Measurements from ENCODE around the gene LRMDA.
"Not testable (repeated sequence)": the region's sequence is repeated elsewhere in the genome, so short reads cannot be mapped to it uniquely, and the experiment has no call there.

Gene LRMDA

DNA sequence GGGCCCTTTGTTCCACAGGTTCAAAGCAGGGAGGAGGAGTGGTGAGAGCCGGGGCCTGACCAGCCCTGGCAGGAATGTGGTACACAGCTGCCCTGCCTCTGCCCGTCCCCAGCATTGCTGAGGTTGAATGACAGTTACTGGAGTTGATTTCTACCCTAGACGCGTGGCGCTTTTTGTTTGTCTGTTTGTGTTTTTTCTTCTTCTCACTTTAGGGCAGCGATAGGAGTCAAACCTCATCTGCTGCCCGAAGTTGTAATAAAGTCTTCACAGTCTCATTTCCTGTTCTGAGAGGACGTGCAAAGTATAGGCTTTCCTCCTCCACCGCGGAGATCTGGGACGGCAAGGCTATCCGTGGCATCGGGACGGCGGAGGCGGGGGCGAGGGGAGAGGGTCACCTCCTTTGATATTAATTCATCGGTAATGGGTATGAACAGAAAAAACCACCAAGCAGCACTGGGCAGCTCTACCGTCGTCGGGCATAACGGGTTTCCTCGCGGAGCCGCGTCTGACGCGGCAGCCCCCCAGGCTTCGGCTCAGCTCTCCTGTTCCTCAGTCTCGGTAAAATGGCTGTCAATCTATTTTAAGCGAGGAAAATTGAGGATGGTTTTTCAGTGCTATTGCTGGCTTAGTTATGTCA is 160.8 kb downstream of the LRMDA start:
- DNase-seq = no peak

DNA sequence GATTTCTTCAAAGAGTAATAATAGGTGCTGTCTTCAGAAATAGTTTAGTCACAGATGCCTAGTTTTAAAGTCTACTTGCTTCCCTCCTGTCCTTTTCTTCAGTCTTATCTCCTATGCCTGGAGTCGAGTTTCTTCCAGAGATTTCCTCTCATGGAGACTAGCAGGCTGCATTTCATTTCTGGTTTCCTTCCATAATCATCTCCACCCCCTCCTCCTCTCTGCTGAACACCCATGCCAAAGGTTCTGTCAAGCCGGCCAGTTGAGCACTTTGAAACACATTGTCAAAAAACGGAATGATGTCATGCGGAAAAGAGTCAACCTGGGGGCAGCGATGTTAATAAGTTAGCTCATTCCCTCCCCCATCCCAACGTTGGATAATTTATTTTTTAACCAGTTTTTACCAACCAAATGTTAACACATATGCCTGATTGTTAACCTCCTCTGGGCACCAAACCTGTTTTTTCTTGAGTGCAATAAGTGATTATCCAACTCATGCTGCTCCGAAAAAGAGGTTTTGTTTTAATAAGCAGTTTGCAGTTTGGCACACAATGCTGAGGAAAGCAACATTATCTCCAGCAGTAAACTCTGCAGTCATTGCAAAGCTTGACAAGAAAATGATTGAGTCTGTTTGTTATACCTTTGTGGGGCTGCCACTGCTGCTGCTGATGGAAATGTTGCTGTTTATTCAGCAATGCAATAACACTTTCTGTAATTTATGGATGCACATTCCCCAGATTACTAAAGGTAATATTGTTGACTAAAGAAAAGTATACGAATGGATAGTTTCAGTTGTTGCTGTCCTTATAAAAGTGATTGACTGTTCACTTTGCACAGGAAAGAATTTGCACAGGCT is 161.6 kb downstream of the LRMDA start:
- DNase-seq = no peak

- no peak for DNase-seq
Observed at GRCh38 chr10:75593692-75594556, 162.5 kb downstream of the LRMDA start.

DNA sequence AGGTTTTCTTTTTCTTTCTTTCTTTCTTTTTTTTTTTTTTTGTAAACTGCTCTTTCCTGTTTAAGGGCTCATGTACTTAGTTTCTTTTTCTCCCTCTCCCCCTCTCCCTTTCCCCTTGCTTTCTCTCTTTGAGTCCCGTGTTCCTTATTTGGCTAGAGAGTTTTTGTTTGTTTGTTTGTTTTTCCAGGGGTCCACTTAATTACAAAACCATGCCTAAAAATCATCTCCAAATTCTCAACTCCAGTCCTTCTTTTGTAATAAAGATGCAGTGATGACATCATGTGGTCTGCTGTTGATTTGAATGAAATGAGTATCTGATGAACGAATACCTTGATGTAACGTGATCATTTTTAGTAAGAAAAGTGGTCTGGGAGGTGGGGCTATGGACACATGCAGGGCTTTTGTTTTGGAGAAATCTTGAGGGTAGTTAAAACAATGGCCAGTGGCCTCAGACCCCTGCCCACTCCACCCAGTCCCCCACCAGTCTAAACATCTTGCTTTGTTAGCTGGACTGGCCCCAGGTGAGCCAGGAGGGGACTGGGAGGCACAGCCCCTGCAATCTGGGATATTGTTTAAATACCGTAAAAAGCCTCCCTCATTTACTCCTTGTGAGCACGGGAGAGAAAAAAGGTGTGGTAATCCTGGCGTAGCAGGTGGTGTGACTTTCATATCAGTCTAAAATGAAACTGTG is 165.7 kb downstream of the LRMDA start:
- DNase-seq = no peak

DNA sequence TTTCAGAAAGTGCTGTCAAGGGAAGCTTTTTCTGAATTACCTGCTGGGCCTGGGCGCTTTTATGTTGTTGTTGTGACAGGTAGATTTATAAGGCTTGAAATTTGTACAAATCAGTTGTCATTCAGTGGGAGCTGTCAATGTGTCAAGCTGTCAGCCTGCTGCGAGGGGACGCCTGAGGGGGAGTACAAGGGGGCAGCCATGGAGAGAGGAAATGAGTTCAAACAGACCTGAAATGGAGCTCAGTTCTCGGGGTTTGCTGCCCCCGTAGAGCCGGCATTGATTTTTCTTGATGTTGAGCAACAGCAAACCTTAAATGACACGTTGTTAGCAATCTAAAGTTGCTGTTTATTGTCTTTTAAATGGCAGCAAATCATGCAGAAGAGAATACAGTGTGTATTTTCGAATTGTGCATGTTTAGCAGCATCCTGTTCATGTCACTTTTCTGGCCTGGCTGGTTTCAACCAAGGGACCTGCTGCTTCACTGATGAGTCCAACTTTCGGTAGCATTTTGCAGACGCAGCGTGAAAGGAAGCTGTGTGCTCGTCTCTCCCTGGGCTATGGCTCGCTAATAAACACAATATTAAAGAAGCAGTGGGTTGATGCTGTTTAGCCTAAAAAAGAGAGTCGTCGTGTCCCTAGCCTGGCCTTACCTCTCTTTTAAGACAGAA is 166.5 kb downstream of the LRMDA start:
- DNase-seq = no peak

GRCh38 chr10:75598998-75599397 is 167.6 kb downstream of the LRMDA start:
- DNase-seq = no peak

- no peak for DNase-seq
Observed at GRCh38 chr10:75599875-75600648, 168.6 kb downstream of the LRMDA start.

DNA sequence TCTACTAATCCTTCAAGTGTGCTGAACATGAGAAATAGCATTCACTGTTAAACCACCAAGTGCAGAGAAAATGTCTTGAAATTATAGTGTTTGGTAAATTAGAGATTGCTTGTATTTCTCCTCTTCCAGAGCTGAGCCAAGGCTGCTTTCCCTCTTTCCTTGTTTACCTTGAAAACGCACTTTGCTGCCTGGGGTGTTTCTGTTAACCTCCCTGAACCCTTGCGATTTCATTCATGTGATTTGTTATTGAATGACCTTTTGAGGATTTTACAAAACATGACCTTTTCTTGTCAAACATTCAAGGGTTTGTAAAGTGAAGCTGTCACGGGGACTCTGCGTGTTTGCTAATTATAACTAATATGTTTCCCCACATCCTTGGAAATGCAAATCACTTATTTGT is 169.4 kb downstream of the LRMDA start:
- DNase-seq = no peak

DNA sequence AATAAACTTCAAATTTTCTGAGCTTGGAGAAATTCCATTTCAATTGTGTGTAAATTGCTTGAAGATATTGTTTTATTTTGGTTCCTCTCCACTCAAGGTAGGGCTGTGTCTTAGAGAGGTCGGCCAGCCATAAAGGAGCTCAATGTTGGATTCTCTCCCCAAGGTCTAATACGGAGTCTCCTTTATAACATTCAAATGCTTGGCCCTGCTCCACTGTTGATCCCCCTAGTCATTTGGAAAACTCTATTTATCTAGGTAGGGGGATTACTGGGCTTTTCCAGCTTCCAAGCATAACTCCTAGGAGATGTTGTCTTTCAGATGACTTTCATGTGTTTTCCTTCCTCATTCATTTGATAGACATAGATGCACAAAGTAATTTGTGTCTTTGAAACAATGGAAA is 170.9 kb downstream of the LRMDA start:
- no peak for DNase-seq

- no peak for DNase-seq
Observed at GRCh38 chr10:75605096-75605495, 173.7 kb downstream of the LRMDA start.

GRCh38 chr10:75605795-75606194 is 174.4 kb downstream of the LRMDA start:
- DNase-seq = not testable (repeated sequence)

DNA sequence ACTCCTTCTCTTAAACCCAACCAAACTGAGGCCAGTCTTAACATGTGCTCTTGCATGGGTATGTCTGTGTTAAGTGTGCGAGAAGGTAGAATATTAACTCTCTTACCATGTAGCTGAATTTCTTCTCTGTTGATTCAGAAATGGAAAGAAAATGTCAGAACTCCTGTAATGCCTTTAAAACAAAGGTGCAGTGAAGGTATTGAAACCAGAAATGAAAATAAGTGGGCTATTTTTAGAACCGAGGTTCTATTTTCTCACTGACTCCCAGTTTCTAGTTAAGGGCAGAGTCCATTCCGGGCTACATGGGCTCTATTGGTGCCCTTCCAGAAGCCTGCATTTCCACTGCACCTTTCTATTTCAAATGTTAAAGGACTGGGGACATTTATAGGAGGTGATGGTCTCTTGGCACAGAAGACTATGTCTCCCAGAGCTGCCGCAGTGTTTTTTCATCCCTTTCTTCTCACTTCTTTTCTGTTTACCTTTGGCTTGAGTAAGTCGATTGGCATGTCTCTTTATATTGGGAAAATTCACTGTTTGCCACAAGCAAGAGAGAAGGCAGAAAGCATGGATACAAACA is 174.9 kb downstream of the LRMDA start:
- no peak for DNase-seq

DNA sequence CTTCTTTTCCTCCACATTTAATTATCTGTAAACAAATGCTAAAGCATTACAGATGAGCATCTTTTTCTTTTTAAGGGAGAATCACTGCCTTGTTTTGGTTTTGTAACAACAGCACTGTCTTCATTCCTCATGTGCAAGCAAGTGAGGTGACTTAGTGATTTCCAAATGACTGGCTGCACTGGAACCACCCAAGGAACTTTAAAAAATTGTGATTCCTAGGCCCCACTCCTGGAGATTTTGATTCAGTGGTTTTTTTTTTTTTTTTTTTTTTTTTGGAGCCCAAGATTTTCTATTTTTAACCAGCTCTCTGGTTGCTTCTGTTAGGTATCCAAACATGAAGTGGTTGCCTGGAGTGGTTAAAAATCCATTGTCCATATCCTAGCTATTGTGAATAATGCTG is 176.2 kb downstream of the LRMDA start:
- no peak for DNase-seq

- no peak for DNase-seq
Observed at GRCh38 chr10:75610183-75610582, 178.8 kb downstream of the LRMDA start.

DNA sequence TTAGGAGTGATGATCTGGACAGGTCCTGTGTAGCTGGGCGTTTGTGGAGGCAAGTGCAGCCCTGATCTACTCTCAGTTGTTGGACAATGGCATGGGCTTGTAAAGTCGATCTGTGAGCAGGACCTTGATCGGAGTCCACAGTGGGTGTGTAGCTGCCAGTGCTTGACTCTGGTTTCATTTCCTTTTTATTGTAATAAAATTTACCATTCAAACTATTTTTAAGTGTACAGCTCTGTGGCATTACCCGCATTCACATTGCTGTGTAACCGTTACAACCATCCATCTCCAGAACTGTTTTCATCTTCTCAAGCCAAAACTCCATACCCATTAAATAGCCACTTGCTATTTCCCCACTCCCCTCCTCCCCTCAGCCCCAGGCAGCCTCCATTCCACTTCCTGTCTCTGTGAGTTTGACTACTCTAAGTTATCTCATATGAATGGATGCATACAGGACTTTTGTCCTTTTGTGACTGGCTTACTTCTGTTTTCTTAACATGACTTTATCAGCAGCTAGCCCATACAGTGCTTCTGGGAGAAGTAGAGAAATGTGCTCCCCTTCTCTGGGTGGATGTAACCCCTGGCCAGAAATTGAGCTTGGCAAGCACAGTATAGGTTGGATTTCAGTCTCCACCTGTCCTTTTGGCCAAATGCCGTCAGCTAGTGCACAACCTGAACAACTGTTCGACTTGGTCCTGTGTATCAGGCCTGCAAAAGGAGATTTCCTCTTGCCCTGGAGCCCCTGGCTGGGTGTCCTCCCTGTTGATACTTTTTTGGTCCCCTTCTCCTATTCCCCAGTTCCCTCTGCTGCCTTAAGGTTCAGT is 180.0 kb downstream of the LRMDA start:
- DNase-seq = peak; percentile 21

DNA sequence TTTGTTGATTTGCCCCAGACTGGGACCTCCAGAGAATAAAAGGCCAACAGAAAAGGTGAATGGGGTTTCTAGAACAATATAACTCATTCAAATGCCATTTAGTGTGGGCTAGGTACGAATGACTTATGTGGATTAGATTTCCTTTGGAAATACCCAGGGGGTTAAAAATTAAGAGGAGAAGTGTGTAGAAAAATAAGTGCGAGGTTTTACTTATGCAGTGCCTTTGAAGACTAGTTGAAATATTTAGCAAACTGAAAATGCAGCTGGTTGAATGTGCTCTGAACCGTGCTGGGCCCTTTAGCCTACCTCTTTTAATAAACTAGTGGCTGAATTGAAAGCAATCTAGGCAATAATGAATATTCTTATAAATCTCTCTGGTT is 180.6 kb downstream of the LRMDA start:
- DNase-seq = no peak

GRCh38 chr10:75612904-75613684 is 181.7 kb downstream of the LRMDA start:
- peak; percentile 56 for DNase-seq

- no peak for DNase-seq
Observed at GRCh38 chr10:75613685-75614504, 182.5 kb downstream of the LRMDA start.

- no peak for DNase-seq
Observed at GRCh38 chr10:75616076-75616475, 184.7 kb downstream of the LRMDA start.
